ENCODE measurements around the gene MED8. TPM values are rescaled to one million over a fixed set of nuclear protein-coding genes. Genes with fewer than 3 reads are reported as not detected.

The MED8 gene
- total and polyA plus RNA-seq, 2 of the 8 experiments (the other 6 are each of a cell fraction or from before 2014, with no cell fraction given), result 7.0 to 20.6 TPM

DNA sequence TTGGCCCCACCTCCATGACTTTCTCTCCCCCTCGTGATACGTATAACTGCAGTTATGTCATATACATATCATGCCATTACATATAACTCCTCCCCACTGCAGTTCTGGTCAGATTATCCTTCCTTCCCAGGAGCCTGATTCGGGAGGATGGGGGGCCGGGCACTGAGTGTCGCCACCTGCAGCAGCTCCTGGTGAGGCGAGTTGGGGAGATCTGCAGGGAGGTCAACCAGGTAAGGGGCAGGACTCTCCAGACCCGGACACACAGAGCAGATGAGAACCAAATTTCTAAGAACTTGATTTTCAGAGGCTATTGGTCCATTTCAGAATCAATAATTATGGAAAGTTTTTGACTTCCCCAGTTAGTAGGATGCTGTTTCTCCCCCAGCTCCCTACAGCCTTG is 44.7 kb upstream of the MED8 start:
- TF ChIP-seq, protein P1, sequence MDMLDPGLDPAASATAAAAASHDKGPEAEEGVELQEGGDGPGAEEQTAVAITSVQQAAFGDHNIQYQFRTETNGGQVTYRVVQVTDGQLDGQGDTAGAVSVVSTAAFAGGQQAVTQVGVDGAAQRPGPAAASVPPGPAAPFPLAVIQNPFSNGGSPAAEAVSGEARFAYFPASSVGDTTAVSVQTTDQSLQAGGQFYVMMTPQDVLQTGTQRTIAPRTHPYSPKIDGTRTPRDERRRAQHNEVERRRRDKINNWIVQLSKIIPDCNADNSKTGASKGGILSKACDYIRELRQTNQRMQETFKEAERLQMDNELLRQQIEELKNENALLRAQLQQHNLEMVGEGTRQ (IDR thresholded peaks at IDR 0.05; ENCODE audit: low read length), result no peak
- TF ChIP-seq TEAD4 (IDR thresholded peaks at IDR 0.05; ENCODE audit: low read depth, low read length), result no peak
- no peak for TF ChIP-seq SP2 (IDR thresholded peaks at IDR 0.05; ENCODE audit: low read length)
- TF ChIP-seq CEBPB (IDR thresholded peaks at IDR 0.05; ENCODE audit: low read depth, low read length), result no peak
- no peak for TF ChIP-seq EP300 (IDR thresholded peaks at IDR 0.05; ENCODE audit: borderline replicate concordance in 1 of 2, low read depth in 2 of 2, low read length in 2 of 2)
- TF ChIP-seq EGR1 (IDR thresholded peaks at IDR 0.05; ENCODE audit: borderline replicate concordance, low read depth, low read length), result no peak
- no peak for TF ChIP-seq RFX5 (IDR thresholded peaks at IDR 0.05; ENCODE audit: borderline replicate concordance, low read depth, low read length)
- TF ChIP-seq, protein P2, sequence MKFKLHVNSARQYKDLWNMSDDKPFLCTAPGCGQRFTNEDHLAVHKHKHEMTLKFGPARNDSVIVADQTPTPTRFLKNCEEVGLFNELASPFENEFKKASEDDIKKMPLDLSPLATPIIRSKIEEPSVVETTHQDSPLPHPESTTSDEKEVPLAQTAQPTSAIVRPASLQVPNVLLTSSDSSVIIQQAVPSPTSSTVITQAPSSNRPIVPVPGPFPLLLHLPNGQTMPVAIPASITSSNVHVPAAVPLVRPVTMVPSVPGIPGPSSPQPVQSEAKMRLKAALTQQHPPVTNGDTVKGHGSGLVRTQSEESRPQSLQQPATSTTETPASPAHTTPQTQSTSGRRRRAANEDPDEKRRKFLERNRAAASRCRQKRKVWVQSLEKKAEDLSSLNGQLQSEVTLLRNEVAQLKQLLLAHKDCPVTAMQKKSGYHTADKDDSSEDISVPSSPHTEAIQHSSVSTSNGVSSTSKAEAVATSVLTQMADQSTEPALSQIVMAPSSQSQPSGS (IDR thresholded peaks at IDR 0.05; ENCODE audit: low read length), result no peak
- TF ChIP-seq YY1 (IDR thresholded peaks at IDR 0.05; ENCODE audit: low read depth, low read length), result no peak
- no peak for TF ChIP-seq POLR2AphosphoS5 (IDR thresholded peaks at IDR 0.05; ENCODE audit: low read depth, low read length)
- Histone ChIP-seq H3K4me2 (ENCODE audit: insufficient read depth in 1 of 2, low read depth in 2 of 2, low read length in 2 of 2) (no peak overlapping the region), H3K4ac (replicated peaks; ENCODE audit: insufficient read length, low read depth, low read length) (no peak overlapping the region), H3K27ac (ENCODE audit: low read depth, low read length) (no peak overlapping the region), H3K23ac (ENCODE audit: insufficient read length) (no peak overlapping the region), H4K20me1 (replicated peaks in 1 of 2; ENCODE audit: control insufficient read depth in 1 of 2, insufficient read depth in 2 of 2, low read length in 2 of 2) (peaks cover 0 to 4% of the 10 kb centered on the region in 2 experiments), H3K79me1 (ENCODE audit: low read depth, low read length) (no peaks in the 10 kb centered on the region), H2BK20ac (ENCODE audit: low read length) (no peak overlapping the region), H4K91ac (replicated peaks; ENCODE audit: insufficient read length, low read length) (no peak overlapping the region), H2AFZ (ENCODE audit: low read length) (no peak overlapping the region), H3K4me1 (replicated peaks in 1 of 4; ENCODE audit: control insufficient read depth in 3 of 4, insufficient read depth in 4 of 4, low read length in 3 of 4) (no peaks in the 10 kb centered on the region), H3K23me2 (ENCODE audit: low read depth, low read length) (no peaks in the 10 kb centered on the region), H4K8ac (ENCODE audit: extremely low read depth, insufficient read depth, low read length) (no peak overlapping the region), H4K5ac (ENCODE audit: insufficient read length, low read depth, low read length) (no peak overlapping the region), H3K56ac (replicated peaks; ENCODE audit: insufficient read length, low read depth, low read length) (no peak overlapping the region), H2BK5ac (ENCODE audit: low read depth, low read length) (no peak overlapping the region), H2BK120ac (replicated peaks; ENCODE audit: low read depth, low read length) (no peak overlapping the region), H2BK12ac (ENCODE audit: low read depth, low read length) (no peak overlapping the region), H3K14ac (ENCODE audit: insufficient read length) (no peak overlapping the region), H3K36me3 (ENCODE audit: control insufficient read depth in 2 of 4, insufficient read depth in 4 of 4, low read length in 3 of 4) (peaks cover 2 to 39% (median 16%) of the 10 kb centered on the region in 4 experiments), H3K9me3 (ENCODE audit: insufficient read depth in 2 of 2, low read depth in 1 of 2, low read length in 1 of 2) (no peaks in the 10 kb centered on the region), H3K27me3 (replicated peaks in 1 of 4; ENCODE audit: control insufficient read depth in 3 of 4, extremely low read depth in 1 of 4, insufficient read depth in 3 of 4, low read length in 3 of 4) (no peaks in the 10 kb centered on the region), H3K9ac (replicated peaks in 1 of 4; ENCODE audit: extremely low read depth in 1 of 4, low read depth in 3 of 4, low read length in 3 of 4) (no peak overlapping the region), H3K18ac (ENCODE audit: extremely low read depth, low read length) (no peak overlapping the region), H3K4me3 (ENCODE audit: extremely low read depth in 1 of 4, insufficient read depth in 2 of 4, low read depth in 3 of 4, low read length in 4 of 4) (no peak overlapping the region), H2AK5ac (ENCODE audit: low read depth, low read length) (no peak overlapping the region), H2BK15ac (ENCODE audit: low read length) (no peak overlapping the region), H3K79me2 (ENCODE audit: control insufficient read depth in 1 of 2, insufficient read depth in 2 of 2, low read length in 2 of 2) (no peaks in the 10 kb centered on the region)
- ChIA-PET CTCF (ENCODE audit: partially characterized antibody) (interaction anchor here (0.8 to 1.4 kb wide), 4 partner anchors 15 to 94 kb away, joined by 3 to 5 read pairs (median 4); no protein-coding TSS in a partner anchor), POLR2A (ENCODE audit: partially characterized antibody) (interaction anchor here (0.7 to 1.8 kb wide), 2 partner anchors 9 kb away, joined by 3 to 6 read pairs; no protein-coding TSS in a partner anchor)
- DNase-seq (ENCODE audit: low read depth in 1 of 2, low spot score in 2 of 2), result no peak
- WGBS, 2 experiments (ENCODE audit: extremely low coverage in 1 of 2, insufficient coverage in 1 of 2, insufficient read length in 1 of 2, insufficient replicate concordance in 2 of 2, low coverage in 1 of 2, low lambda C conversion rate in 2 of 2, missing lambda C conversion rate in 1 of 2), result 92% methylated on average over 7 of the region's 7 CpGs; no CpG with 5 or more reads in 1 of the 2 experiments
- FAIRE-seq, result no peak

All from H1 (cell line).